Suprapubic skin (tissue), 4 donors: Measurements from ENCODE around the gene UTF1.

ENCODE experiments used
- CTCF ChIP-seq, 2 donors: fragments of 200-600 bp in 1 of 2; fragments of 450-650 bp in 1 of 2; sonication (generic) in 1 of 2; IDR thresholded peaks; one replicate each; pipeline ENCODE4 v1.5.1; 2016 to 2019; ENCODE audit warnings: antibody characterized with exemption in 2 of 2, mild to moderate bottlenecking in 1 of 2, moderate library complexity in 1 of 2
- EP300 ChIP-seq: sonication (generic); formaldehyde crosslinking; IDR thresholded peaks from one replicate; pipeline ENCODE4 v1.6.1; 2017; ENCODE audit warnings: antibody characterized with exemption
- POLR2A ChIP-seq, 2 donors: fragments of 450-650 bp; IDR thresholded peaks; one replicate each; pipeline ENCODE4 v1.6.1; 2017; ENCODE audit warnings: antibody characterized with exemption in 2 of 2, mild to moderate bottlenecking in 2 of 2, moderate library complexity in 2 of 2
- POLR2AphosphoS5 ChIP-seq, 3 donors: sonication (generic); formaldehyde crosslinking; IDR thresholded peaks; one replicate each; pipeline ENCODE4 v1.6.1; 2017; ENCODE audit warnings: antibody characterized with exemption in 3 of 3

- TF ChIP-seq POLR2A (IDR thresholded peaks at IDR 0.05) (no peak), CTCF (IDR thresholded peaks at IDR 0.05) (no peak), EP300 (no peak), POLR2AphosphoS5 (IDR thresholded peaks at IDR 0.05) (no peak)
Observed at GRCh38 chr10:133183646-133184378, 46.2 kb upstream of the UTF1 start.
